ENCODE data around the gene MMP1.
"Not testable (repeated sequence)": the region's sequence is repeated elsewhere in the genome, so short reads cannot be mapped to it uniquely, and the experiment has no call there.

MMP1 gene

GRCh38 chr11:102757823-102758549 lies 40.0 kb downstream of the MMP1 start:
- no peak for DNase-seq

GRCh38 chr11:102753267-102753666 lies 44.7 kb downstream of the MMP1 start:
- no peak for DNase-seq

- no peak for DNase-seq
Measured at GRCh38 chr11:102751673-102752072, 46.3 kb downstream of the MMP1 start.

- no peak for DNase-seq
Measured at GRCh38 chr11:102749101-102749722, 48.7 kb downstream of the MMP1 start.

GRCh38 chr11:102746746-102747578 lies 51.0 kb downstream of the MMP1 start:
- not testable (repeated sequence) for DNase-seq

Measured in activated CD8-positive, alpha-beta memory T cell treated with anti-CD3 and anti-CD28 coated beads, Interleukin-2, amount 50 U/mL, for 48 hours (primary cell).